B cell (primary cell): ENCODE results near the gene POLDIP3. TPM values are rescaled to one million over a fixed set of nuclear protein-coding genes. Genes with fewer than 3 reads are reported as not detected.
A peak's percentile ranks its signal among the peaks of the same experiment; 100 is the strongest.

Experiments used
- ATAC-seq: fragments of 200-7000 bp; cut with Tn5 transposase; one replicate; pipeline ENCODE4 v1.10.0; 2021; ENCODE audit warnings: low read depth, mild to moderate bottlenecking, moderate number of reproducible peaks, moderate library complexity
- CTCF ChIA-PET: fragments of 350-600 bp; sonication (Branson Sonifier 250); formaldehyde crosslinking; loops from one replicate; lab custom pipeline; 2021; ENCODE audit warnings: antibody characterized with exemption, inconsistent platforms; lab: Charles Lee
- POLR2A ChIA-PET: fragments of 350-600 bp; sonication (Branson Sonifier 250); formaldehyde crosslinking; loops from one replicate; lab custom pipeline; 2021; ENCODE audit warnings: antibody characterized with exemption; lab: Charles Lee
- DNase-seq: peaks from one replicate; pipeline ENCODE4 v3.0.0; 2013
- H2AFZ ChIP-seq: 2 replicates; pipeline ENCODE4 v1.6.1; 2012; ENCODE audit warnings: mild to moderate bottlenecking, low read depth, low read length; ENCODE audit not compliant: insufficient read depth, poor library complexity, severe bottlenecking
- H3K27ac ChIP-seq, 2 donors: 1 replicate in 1 of 2; 2 replicates in 1 of 2; pipeline ENCODE4 v1.5.1; 2012 to 2013; ENCODE audit warnings: low read length in 2 of 2, mild to moderate bottlenecking in 2 of 2, moderate library complexity in 1 of 2
- H3K27me3 ChIP-seq, 4 experiments: fragments of 200-600 bp in 1 of 4; sonication (generic) in 1 of 4; replicated peaks in 1 of 4; 1 replicate in 2 of 4; 2 replicates in 2 of 4; pipeline versions ENCODE4 v1.6.1 to v1.7.0; 2013 to 2016; ENCODE audit warnings: low read length in 3 of 4, mild to moderate bottlenecking in 2 of 4, mixed read lengths in 1 of 4, moderate library complexity in 1 of 4; ENCODE audit not compliant: insufficient read depth in 4 of 4, control insufficient read depth in 3 of 4; ENCODE audit errors: control extremely low read depth in 1 of 4
- H3K36me3 ChIP-seq, 2 experiments: replicated peaks in 1 of 2; 1 replicate in 1 of 2; 2 replicates in 1 of 2; pipeline versions ENCODE4 v1.6.1 to v1.7.1; 2013; ENCODE audit warnings: low read length in 1 of 2; ENCODE audit not compliant: insufficient read depth in 2 of 2, control insufficient read depth in 1 of 2; ENCODE audit errors: control extremely low read depth in 1 of 2, extremely low read depth in 1 of 2
- H3K4me1 ChIP-seq, 2 donors: fragments of 200-600 bp in 1 of 2; sonication (generic) in 1 of 2; 1 replicate in 1 of 2; 2 replicates in 1 of 2; pipeline versions ENCODE4 v1.5.1 to v1.6.1; 2013 to 2017; ENCODE audit warnings: low read length in 2 of 2; ENCODE audit not compliant: control insufficient read depth in 2 of 2, insufficient read depth in 2 of 2
- H3K4me2 ChIP-seq: replicated peaks from 2 replicates; pipeline ENCODE3; 2012; ENCODE audit warnings: mild to moderate bottlenecking, low read depth, low read length; ENCODE audit not compliant: poor library complexity, severe bottlenecking
- H3K4me3 ChIP-seq, 5 experiments: fragments of 200-600 bp in 1 of 5; sonication (generic) in 1 of 5; 1 replicate in 3 of 5; 2 replicates in 2 of 5; pipeline versions ENCODE4 v1.5.1 to v1.7.0; 2011 to 2016; ENCODE audit warnings: low read length in 4 of 5, mild to moderate bottlenecking in 4 of 5, low read depth in 2 of 5, control low read depth in 1 of 5, moderate library complexity in 1 of 5; ENCODE audit not compliant: insufficient read depth in 1 of 5; ENCODE audit errors: control extremely low read depth in 1 of 5, extremely low read depth in 1 of 5
- H3K79me2 ChIP-seq: fragments of 200-600 bp; sonication (generic); one replicate; pipeline ENCODE4 v1.6.0; 2016; ENCODE audit warnings: low read length; ENCODE audit not compliant: control insufficient read depth, insufficient read depth
- H3K9ac ChIP-seq: fragments of 200-600 bp; sonication (generic); 2 replicates; pipeline ENCODE4 v1.6.1; 2017; ENCODE audit warnings: mild to moderate bottlenecking, low read length, moderate library complexity
- H3K9me3 ChIP-seq, 3 donors: one replicate each; pipeline versions ENCODE4 v1.6.1 to v1.7.1; 2013; ENCODE audit warnings: low read length in 2 of 3; ENCODE audit not compliant: control insufficient read depth in 2 of 3, insufficient read depth in 1 of 3; ENCODE audit errors: control extremely low read depth in 1 of 3
- H4K20me1 ChIP-seq: 2 replicates; pipeline ENCODE4 v1.6.0; 2012; ENCODE audit warnings: mild to moderate bottlenecking, low read length; ENCODE audit not compliant: insufficient read depth, control insufficient read depth, poor library complexity, severe bottlenecking
- H3K27ac Mint-ChIP-seq: one replicate; pipeline ENCODE4 v1.8.0; 2021; ENCODE audit warnings: mixed read lengths
- H3K27me3 Mint-ChIP-seq: one replicate; pipeline ENCODE4 v1.8.0; 2021; ENCODE audit warnings: mixed read lengths
- H3K4me1 Mint-ChIP-seq: one replicate; pipeline ENCODE4 v1.8.0; 2021; ENCODE audit warnings: mixed read lengths
- H3K4me3 Mint-ChIP-seq: one replicate; pipeline ENCODE4 v1.8.0; 2021; ENCODE audit warnings: mixed read lengths
- H3K9me3 Mint-ChIP-seq: one replicate; pipeline ENCODE4 v1.8.0; 2022; ENCODE audit warnings: mixed read lengths; ENCODE audit not compliant: insufficient read depth
- EZH2 ChIP-seq: IDR thresholded peaks from 2 replicates; pipeline ENCODE4 v1.6.1; 2012; ENCODE audit warnings: borderline replicate concordance, low read depth, mild to moderate bottlenecking, moderate library complexity, low read length; ENCODE audit not compliant: insufficient read depth, poor library complexity, severe bottlenecking
- WGBS: methylation state at CpG from one replicate; pipeline ENCODE4 v1.1.5; 2013; ENCODE audit warnings: missing lambda C conversion rate; ENCODE audit not compliant: insufficient coverage; 5-methylcytosine and 5-hydroxymethylcytosine counted together
- intact Hi-C: fragments of 100-400 bp; cut with micrococcal nuclease; formaldehyde crosslinking; loops from one replicate; pipeline ENCODE4 v1.10.0; 2022
- polyA plus RNA-seq: library from polyadenylated mRNA; depleted of rRNA; stranded (reverse); fragments of >200 nt; gene quantifications from 2 replicates; pipeline ENCODE4 v1.2.3, GENCODE V29; 2012
- total RNA-seq, 2 donors: library from RNA; stranded (reverse); fragments of 120-200 nt in 1 of 2; gene quantifications; 1 replicate in 1 of 2; 2 replicates in 1 of 2; pipeline versions ENCODE4 v1.2.3 to v1.2.4, GENCODE V29; 2013 to 2022
- TF ChIP-seq, protein P1 (sequence below): fragments of 200-600 bp; IDR thresholded peaks from one replicate; pipeline ENCODE4 v1.8.0; 2022; ENCODE audit warnings: antibody characterized with exemption, mild to moderate bottlenecking

Gene POLDIP3
- total and polyA plus RNA-seq, 2 donors (not counting 1 experiment from before 2014, with no cell fraction given): 44.9 to 86.5 TPM

DNA sequence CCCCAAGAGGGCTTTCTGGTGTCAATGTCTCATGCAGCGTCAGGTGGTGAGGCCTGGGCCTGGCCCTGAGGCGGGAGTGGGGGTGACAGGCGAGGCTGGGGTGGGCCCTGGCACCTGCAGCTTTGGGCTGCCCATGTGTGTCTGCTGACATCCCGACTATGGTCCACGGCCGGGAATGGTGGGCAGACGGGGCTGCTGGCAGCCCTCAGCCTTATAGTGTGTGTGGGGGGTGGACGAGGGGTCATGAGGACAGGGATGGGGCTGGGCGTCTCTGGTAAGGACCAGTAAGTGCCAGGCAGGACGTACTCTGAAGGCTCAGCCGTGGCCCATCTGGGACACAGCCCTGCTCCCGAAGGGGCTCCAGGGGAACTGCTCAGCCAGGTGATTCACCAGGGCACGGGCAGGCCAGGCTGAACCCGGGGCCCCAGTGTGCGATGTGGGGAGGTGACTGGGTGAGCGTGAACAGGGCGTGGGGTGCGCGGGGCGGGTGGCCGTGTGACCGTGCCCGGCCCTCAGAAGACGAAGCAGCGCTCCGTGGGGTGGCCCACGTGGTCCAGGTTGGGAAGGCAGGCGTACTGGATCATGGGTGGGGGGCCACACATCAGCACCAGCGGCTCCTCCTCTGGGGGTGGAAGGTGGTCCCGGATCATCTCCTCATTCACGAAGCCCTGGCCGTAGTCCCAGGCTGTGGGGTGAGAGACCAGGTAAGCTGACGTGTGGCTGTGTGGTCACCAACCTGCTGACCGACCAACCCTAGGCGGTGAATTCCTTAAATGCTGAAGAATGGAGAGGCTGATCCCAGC lies 4.8 kb upstream of the POLDIP3 start:
- Histone ChIP-seq H3K9ac (no peak overlapping the region), H4K20me1 (no peaks in the 10 kb centered on the region), H3K27ac (no peak overlapping the region), H3K4me3 (no peak overlapping the region), H3K4me1 (peaks cover 21 to 43% of the 10 kb centered on the region in 2 donors), H3K36me3 (peaks cover 0 to 19% of the 10 kb centered on the region in 2 experiments), H3K27me3 (no peaks in the 10 kb centered on the region), H3K4me2 (no peak overlapping the region), H2AFZ (no peak overlapping the region), H3K9me3 (no peaks in the 10 kb centered on the region), H3K79me2 (no peaks in the 10 kb centered on the region)
- no peak for ATAC-seq
- TF ChIP-seq EZH2: no peak
- TF ChIP-seq, protein P1, sequence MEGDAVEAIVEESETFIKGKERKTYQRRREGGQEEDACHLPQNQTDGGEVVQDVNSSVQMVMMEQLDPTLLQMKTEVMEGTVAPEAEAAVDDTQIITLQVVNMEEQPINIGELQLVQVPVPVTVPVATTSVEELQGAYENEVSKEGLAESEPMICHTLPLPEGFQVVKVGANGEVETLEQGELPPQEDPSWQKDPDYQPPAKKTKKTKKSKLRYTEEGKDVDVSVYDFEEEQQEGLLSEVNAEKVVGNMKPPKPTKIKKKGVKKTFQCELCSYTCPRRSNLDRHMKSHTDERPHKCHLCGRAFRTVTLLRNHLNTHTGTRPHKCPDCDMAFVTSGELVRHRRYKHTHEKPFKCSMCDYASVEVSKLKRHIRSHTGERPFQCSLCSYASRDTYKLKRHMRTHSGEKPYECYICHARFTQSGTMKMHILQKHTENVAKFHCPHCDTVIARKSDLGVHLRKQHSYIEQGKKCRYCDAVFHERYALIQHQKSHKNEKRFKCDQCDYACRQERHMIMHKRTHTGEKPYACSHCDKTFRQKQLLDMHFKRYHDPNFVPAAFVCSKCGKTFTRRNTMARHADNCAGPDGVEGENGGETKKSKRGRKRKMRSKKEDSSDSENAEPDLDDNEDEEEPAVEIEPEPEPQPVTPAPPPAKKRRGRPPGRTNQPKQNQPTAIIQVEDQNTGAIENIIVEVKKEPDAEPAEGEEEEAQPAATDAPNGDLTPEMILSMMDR: no peak
- peak overlapping the region; percentile 20 for H3K27ac Mint-ChIP-seq
- no peaks in the 10 kb centered on the region for H3K9me3 Mint-ChIP-seq
- no peak overlapping the region for H3K4me3 Mint-ChIP-seq
- POLR2A ChIA-PET: no interaction called here
- intact Hi-C loops: loop anchor here (2.0 kb wide), 1 partner anchor 201 kb away; no protein-coding TSS in a partner anchor
- WGBS: 98% methylated on average over 32 of the region's 35 CpGs
- H3K4me1 Mint-ChIP-seq: peaks cover 46% of the 10 kb centered on the region
- CTCF ChIA-PET: interaction anchor here (0.7 to 4.0 kb wide), 3 partner anchors 24 to 200 kb away, joined by 3 to 27 read pairs (median 15); no protein-coding TSS in a partner anchor
- H3K27me3 Mint-ChIP-seq: no peaks in the 10 kb centered on the region
- DNase-seq: peak; percentile 41
